Endothelial cell of umbilical vein (primary cell): ENCODE results near the gene FAM221B. TPM values are rescaled to one million over a fixed set of nuclear protein-coding genes. Genes with fewer than 3 reads are reported as not detected.

Source experiments
- BruUV-seq: library from RNA; stranded (reverse); fragments of 400-500 nt; replicated peaks from 2 replicates; lab custom pipeline; 2021; lab: Mats Ljungman, UMichigan
- CTCF ChIA-PET: fragments of 300-600, 350-600 bp; sonication (Branson Sonifier 250); formaldehyde crosslinking; loops from one replicate; lab custom pipeline; 2021; ENCODE audit warnings: antibody characterized with exemption, inconsistent platforms; lab: Charles Lee
- POLR2A ChIA-PET: fragments of 300-600, 350-600 bp; sonication (Branson Sonifier 250); formaldehyde crosslinking; loops from one replicate; lab custom pipeline; 2021; ENCODE audit warnings: antibody characterized with exemption, inconsistent platforms; lab: Charles Lee
- DNase-seq: peaks from one replicate; pipeline ENCODE4 v3.0.0-alpha.2; 2011; ENCODE audit warnings: low read depth, low spot score
- FAIRE-seq: peaks from 2 replicates; lab custom pipeline; 2011; peaks lifted over from hg19 to GRCh38; lab: Jason Lieb, UNC
- H2AFZ ChIP-seq: 2 replicates; pipeline ENCODE4 v1.6.0; 2012; ENCODE audit warnings: low read depth, low read length, control low read depth, inconsistent platforms
- H3K27ac ChIP-seq: 2 replicates; pipeline ENCODE4 v1.5.1; 2011; ENCODE audit warnings: low read depth, mild to moderate bottlenecking, control low read depth, low read length, moderate library complexity; ENCODE audit not compliant: insufficient read depth
- H3K27me3 ChIP-seq, 2 experiments: 2 replicates each; pipeline versions ENCODE4 v1.6.0 to v1.6.1; 2011; ENCODE audit warnings: low read length in 2 of 2, mixed read lengths in 1 of 2; ENCODE audit not compliant: control insufficient read depth in 2 of 2, insufficient read depth in 2 of 2
- H3K36me3 ChIP-seq, 2 experiments: 2 replicates in 1 of 2; 3 replicates in 1 of 2; pipeline ENCODE4 v1.5.1; 2011; ENCODE audit warnings: low read length in 2 of 2, mild to moderate bottlenecking in 1 of 2, moderate library complexity in 1 of 2; ENCODE audit not compliant: control insufficient read depth in 2 of 2, insufficient read depth in 2 of 2; ENCODE audit errors: extremely low read depth in 1 of 2
- H3K4me1 ChIP-seq: 3 replicates; pipeline ENCODE4 v1.5.1; 2011; ENCODE audit warnings: mild to moderate bottlenecking, low read length; ENCODE audit not compliant: control insufficient read depth, insufficient read depth; ENCODE audit errors: extremely low read depth
- H3K4me2 ChIP-seq: 2 replicates; pipeline ENCODE4 v1.6.1; 2011; ENCODE audit warnings: low read length, control low read depth, mixed read lengths; ENCODE audit not compliant: insufficient read depth
- H3K4me3 ChIP-seq, 3 experiments: fragments of 200-600 bp in 1 of 3; sonication (generic), shearing (Covaris generic) in 1 of 3; replicated peaks in 1 of 3; 2 replicates each; pipeline ENCODE4 v1.5.1; 2011 to 2016; ENCODE audit warnings: control low read depth in 3 of 3, low read length in 3 of 3, mild to moderate bottlenecking in 2 of 3, inconsistent platforms in 1 of 3, low read depth in 1 of 3, moderate library complexity in 1 of 3; ENCODE audit not compliant: insufficient read depth in 1 of 3
- H3K79me2 ChIP-seq: 2 replicates; pipeline ENCODE4 v1.6.0; 2012; ENCODE audit warnings: low read length, inconsistent platforms; ENCODE audit not compliant: control insufficient read depth, insufficient read depth
- H3K9ac ChIP-seq: replicated peaks from 2 replicates; pipeline ENCODE3; 2011; ENCODE audit warnings: low read length, control low read depth; ENCODE audit not compliant: insufficient read depth; ENCODE audit errors: extremely low read depth
- H3K9me1 ChIP-seq: replicated peaks from 3 replicates; pipeline ENCODE4 v1.6.0; 2011; ENCODE audit warnings: mild to moderate bottlenecking, low read length; ENCODE audit not compliant: control insufficient read depth, insufficient read depth; ENCODE audit errors: extremely low read depth
- H3K9me3 ChIP-seq: replicated peaks from 2 replicates; pipeline ENCODE4 v1.5.1; 2012; ENCODE audit warnings: low read length, inconsistent platforms; ENCODE audit not compliant: control insufficient read depth, insufficient read depth
- H4K20me1 ChIP-seq: replicated peaks from 2 replicates; pipeline ENCODE3; 2011; ENCODE audit warnings: mild to moderate bottlenecking, low read length; ENCODE audit not compliant: control insufficient read depth, insufficient read depth; ENCODE audit errors: extremely low read depth
- CTCF ChIP-seq, 2 donors: IDR thresholded peaks; 1 replicate in 1 of 2; 2 replicates in 1 of 2; pipeline ENCODE4 v1.5.1; 2011; ENCODE audit warnings: low read length in 2 of 2, mild to moderate bottlenecking in 2 of 2, moderate library complexity in 2 of 2, control low read depth in 1 of 2, inconsistent platforms in 1 of 2, low read depth in 1 of 2; ENCODE audit not compliant: insufficient read depth in 1 of 2; ENCODE audit errors: extremely low read depth in 1 of 2
- EZH2 ChIP-seq: IDR thresholded peaks from 2 replicates; pipeline ENCODE4 v1.6.1; 2012; ENCODE audit warnings: borderline replicate concordance, low read depth, mild to moderate bottlenecking, moderate library complexity, low read length, inconsistent platforms; ENCODE audit not compliant: severe bottlenecking
- FOS ChIP-seq: IDR thresholded peaks from 2 replicates; pipeline ENCODE4 v1.6.1; 2011; ENCODE audit warnings: mild to moderate bottlenecking, low read length, moderate library complexity, borderline replicate concordance; ENCODE audit not compliant: insufficient read depth
- GATA2 ChIP-seq: IDR thresholded peaks from 2 replicates; pipeline ENCODE4 v1.7.0; 2011; ENCODE audit warnings: low read depth, mild to moderate bottlenecking, moderate library complexity, mixed read lengths, low read length; ENCODE audit not compliant: insufficient read length, insufficient read depth
- JUN ChIP-seq: IDR thresholded peaks from 2 replicates; pipeline ENCODE4 v1.6.1; 2011; ENCODE audit warnings: borderline replicate concordance, low read depth; ENCODE audit not compliant: insufficient read length, insufficient read depth
- MAX ChIP-seq: IDR thresholded peaks from 2 replicates; pipeline ENCODE4 v1.6.1; 2011; ENCODE audit not compliant: insufficient read depth, insufficient read length
- MYC ChIP-seq: IDR thresholded peaks from one replicate; pipeline ENCODE4 v1.6.1; 2011; ENCODE audit warnings: mild to moderate bottlenecking, low read depth, low read length
- POLR2A ChIP-seq: IDR thresholded peaks from 2 replicates; pipeline ENCODE4 v1.6.1; 2012; ENCODE audit warnings: low read depth, mild to moderate bottlenecking, control low read depth, low read length
- POLR2AphosphoS5 ChIP-seq: IDR thresholded peaks from 2 replicates; pipeline ENCODE4 v1.6.1; 2012; ENCODE audit warnings: low read depth, mild to moderate bottlenecking, control low read depth, low read length, moderate library complexity; ENCODE audit not compliant: insufficient read depth
- dilution Hi-C: fragments of 300-500 bp; cut with MboI; formaldehyde crosslinking; loops from one replicate; pipeline ENCODE4 v1.15.0; 2019; ENCODE audit warnings: low sequenced_read_pairs; ENCODE audit not compliant: extremely low pct_ligation_motif_present
- intact Hi-C: fragments of 100-400 bp; cut with micrococcal nuclease; formaldehyde crosslinking; loops from one replicate; pipeline ENCODE4 v1.10.0; 2022
- polyA plus RNA-seq, 4 experiments: library from polyadenylated mRNA; depleted of rRNA in 3 of 4; stranded (reverse) in 3 of 4; unstranded in 1 of 4; fragments of >200 nt; gene quantifications; 2 replicates each; pipeline versions ENCODE4 v1.2.1 to v1.2.3, GENCODE V29; 2011 to 2012; ENCODE audit warnings: missing spikeins in 1 of 4
- total RNA-seq: library from RNA; stranded (reverse); gene quantifications from 2 replicates; pipeline ENCODE4 v1.2.3, GENCODE V29; 2021

FAM221B gene
- total and polyA plus RNA-seq, 2 donors (not counting 3 experiments of a cell fraction or from before 2014, with no cell fraction given): not detected

GRCh38 chr9:35852876-35853865, 24.6 kb upstream of the FAM221B start:
- no peaks in the 10 kb centered on the region for H3K9me3 ChIP-seq
- H3K9me1 ChIP-seq: no peaks in the 10 kb centered on the region
- H3K4me2 ChIP-seq: no peak overlapping the region
- no peak for DNase-seq
- dilution Hi-C loops: no loop called here
- H3K27ac ChIP-seq: no peak overlapping the region
- no peaks in the 10 kb centered on the region for H3K36me3 ChIP-seq
- intact Hi-C loops: no loop called here
- no peaks in the 10 kb centered on the region for H4K20me1 ChIP-seq
- CTCF ChIA-PET: interaction anchor here (1.3 to 1.4 kb wide), 1 partner anchor 29 kb away, joined by 5 read pairs; no protein-coding TSS in a partner anchor
- POLR2A ChIA-PET: no interaction called here
- H3K4me1 ChIP-seq: no peaks in the 10 kb centered on the region
- H3K9ac ChIP-seq: no peak overlapping the region
- no peak for FAIRE-seq
- H3K79me2 ChIP-seq: no peaks in the 10 kb centered on the region
- H3K4me3 ChIP-seq: no peak overlapping the region
- no peak overlapping the region for H2AFZ ChIP-seq
- H3K27me3 ChIP-seq: peaks cover 22 to 36% of the 10 kb centered on the region in 2 experiments
- BruUV-seq: no TSS peak
- TF ChIP-seq GATA2: no peak
- no peak for TF ChIP-seq JUN

GRCh38 chr9:35852267-35852815, 23.8 kb upstream of the FAM221B start:
- Histone ChIP-seq H3K9ac (no peak overlapping the region), H3K79me2 (no peaks in the 10 kb centered on the region), H4K20me1 (no peaks in the 10 kb centered on the region), H3K4me1 (no peaks in the 10 kb centered on the region), H3K4me2 (no peak overlapping the region), H3K27me3 (peaks cover 22 to 32% of the 10 kb centered on the region in 2 experiments), H3K4me3 (no peak overlapping the region), H3K27ac (no peak overlapping the region), H3K36me3 (no peaks in the 10 kb centered on the region), H3K9me3 (no peaks in the 10 kb centered on the region), H3K9me1 (no peaks in the 10 kb centered on the region), H2AFZ (no peak overlapping the region)
- FAIRE-seq (no peak), DNase-seq (no peak)
- dilution Hi-C loops: no loop called here
- intact Hi-C loops: no loop called here
- CTCF ChIA-PET: interaction anchor here (1.3 kb wide), 1 partner anchor 30 kb away, joined by 5 read pairs; no protein-coding TSS in a partner anchor
- no TSS peak for BruUV-seq
- TF ChIP-seq JUN (no peak), MAX (no peak), FOS (no peak), POLR2AphosphoS5 (no peak), CTCF (IDR thresholded peaks at IDR 0.05; ENCODE audit: extremely low read depth in 1 of 2, insufficient read depth in 1 of 2, low read depth in 1 of 2, low read length in 2 of 2) (no peak), MYC (no peak), GATA2 (no peak), POLR2A (no peak), EZH2 (no peak)
- POLR2A ChIA-PET: no interaction called here
